ENCODE measurements around the gene ZNF791. TPM values are rescaled to one million over a fixed set of nuclear protein-coding genes. Genes with fewer than 3 reads are reported as not detected.
A peak's percentile ranks its signal among the peaks of the same experiment; 100 is the strongest.
"Not testable (repeated sequence)": the region's sequence is repeated elsewhere in the genome, so short reads cannot be mapped to it uniquely, and the experiment has no call there.

The ZNF791 gene
- total RNA-seq: 34.7 TPM
- polyA plus RNA-seq (ENCODE audit: insufficient read depth, low read depth, low replicate concordance): 6.5 TPM
- long read RNA-seq, donor 1, full-length matches to known transcripts: 4 of 4 reads
- long read RNA-seq, donor 1, partial matches to known transcripts: 0 of 4 reads
- long read RNA-seq, donor 1, other reads (novel, unspliced or antisense): 0 of 4 reads
- long read RNA-seq, donor 2, full-length matches to known transcripts: 4 of 4 reads
- long read RNA-seq, donor 2, partial matches to known transcripts: 0 of 4 reads
- long read RNA-seq, donor 2, other reads (novel, unspliced or antisense): 0 of 4 reads
- long read RNA-seq, donor 3, full-length matches to known transcripts: 4 of 2,357 reads
- long read RNA-seq, donor 3, partial matches to known transcripts: 2,353 of 2,357 reads
- long read RNA-seq, donor 3, other reads (novel, unspliced or antisense): 0 of 2,357 reads
- long read RNA-seq, donor 4: 0 reads
- long read RNA-seq, donor 5: 0 reads
- long read RNA-seq, donor 6, full-length matches to known transcripts: 1 of 3,520 reads
- long read RNA-seq, donor 6, partial matches to known transcripts: 3,519 of 3,520 reads
- long read RNA-seq, donor 6, other reads (novel, unspliced or antisense): 0 of 3,520 reads
- long read RNA-seq, donor 7, full-length matches to known transcripts: 8 of 15 reads
- long read RNA-seq, donor 7, partial matches to known transcripts: 0 of 15 reads
- long read RNA-seq, donor 7, other reads (novel, unspliced or antisense): 7 of 15 reads
- long read RNA-seq, donor 8, full-length matches to known transcripts: 2 of 1,715 reads
- long read RNA-seq, donor 8, partial matches to known transcripts: 1,713 of 1,715 reads
- long read RNA-seq, donor 8, other reads (novel, unspliced or antisense): 0 of 1,715 reads
- long read RNA-seq, donor 9, full-length matches to known transcripts: 1 of 20 reads
- long read RNA-seq, donor 9, partial matches to known transcripts: 19 of 20 reads
- long read RNA-seq, donor 9, other reads (novel, unspliced or antisense): 0 of 20 reads
- long read RNA-seq, donor 10, full-length matches to known transcripts: 5 of 2,634 reads
- long read RNA-seq, donor 10, partial matches to known transcripts: 2,629 of 2,634 reads
- long read RNA-seq, donor 10, other reads (novel, unspliced or antisense): 0 of 2,634 reads

- H3K9me3 ChIP-seq (ENCODE audit: control insufficient read depth in 2 of 3, insufficient read depth in 1 of 3, low read length in 3 of 3): no peaks in the 10 kb centered on the region
- no peaks in the 10 kb centered on the region for H3K27me3 ChIP-seq (ENCODE audit: control insufficient read depth, insufficient read depth, low read length)
- H3K4me1 ChIP-seq (ENCODE audit: control insufficient read depth in 2 of 3, insufficient read depth in 2 of 3, low read depth in 1 of 3, low read length in 3 of 3): peaks cover 0 to 9% (median 2%) of the 10 kb centered on the region in 3 donors
- DNase-seq: peak; percentile 98 to 99 (median 99)
- peak within 1 kb of the TSS; percentile 99 to 100 for H3K27ac ChIP-seq (ENCODE audit: low read depth in 2 of 2, low read length in 2 of 2)
- FAIRE-seq: peak; percentile 78
- intact Hi-C loops (cut with DNase I): no loop called here
- peak within 1 kb of the TSS; percentile 87 to 94 (median 92) for H3K9ac ChIP-seq (ENCODE audit: low read length in 3 of 3)
- peaks cover 0 to 10% (median 4%) of the 10 kb centered on the region in 3 donors for H3K36me3 ChIP-seq (ENCODE audit: control insufficient read depth in 2 of 3, insufficient read depth in 3 of 3, low read length in 3 of 3)
- H3K4me3 ChIP-seq (ENCODE audit: low read length in 3 of 3): peak within 1 kb of the TSS; percentile 83 to 100 (median 97)
- no peak for TF ChIP-seq CTCF (IDR thresholded peaks at IDR 0.05; ENCODE audit: borderline replicate concordance, extremely low read depth, insufficient read depth)
Measured at GRCh38 chr19:12610540-12611360, at the start of gene ZNF791, which contains the start of gene ZNF490. Gene ZNF791 (plus strand): TSS chr19:12610920. CDS start chr19:12611080, 160 bp downstream. Gene ZNF490 (minus strand): TSS chr19:12610813. CDS start chr19:12610680, 133 bp downstream.

- no peak overlapping the region for H3K9ac ChIP-seq (ENCODE audit: low read length in 3 of 3)
- peak; percentile 89 to 93 (median 92) for DNase-seq
- no peak overlapping the region for H3K27ac ChIP-seq (ENCODE audit: low read depth in 2 of 2, low read length in 2 of 2)
- no peaks in the 10 kb centered on the region for H3K36me3 ChIP-seq (ENCODE audit: control insufficient read depth in 2 of 3, insufficient read depth in 3 of 3, low read length in 3 of 3)
- intact Hi-C loops (cut with DNase I): no loop called here
- H3K4me1 ChIP-seq (ENCODE audit: control insufficient read depth in 2 of 3, insufficient read depth in 2 of 3, low read depth in 1 of 3, low read length in 3 of 3): no peaks in the 10 kb centered on the region
- H3K4me3 ChIP-seq (ENCODE audit: low read length in 3 of 3): no peak overlapping the region
- TF ChIP-seq CTCF (IDR thresholded peaks at IDR 0.05; ENCODE audit: borderline replicate concordance, extremely low read depth, insufficient read depth): peak; percentile 99
- FAIRE-seq: peak; percentile 90
- no peaks in the 10 kb centered on the region for H3K27me3 ChIP-seq (ENCODE audit: control insufficient read depth, insufficient read depth, low read length)
- no peaks in the 10 kb centered on the region for H3K9me3 ChIP-seq (ENCODE audit: control insufficient read depth in 2 of 3, insufficient read depth in 1 of 3, low read length in 3 of 3)
Measured at GRCh38 chr19:12564016-12564664, 46.6 kb upstream of the ZNF791 start.

GRCh38 chr19:12566380-12566779, 44.3 kb upstream of the ZNF791 start:
- DNase-seq; H3K4me3 ChIP-seq (ENCODE audit: low read length in 3 of 3); H3K36me3 ChIP-seq (ENCODE audit: control insufficient read depth in 2 of 3, insufficient read depth in 3 of 3, low read length in 3 of 3); intact Hi-C loops (cut with DNase I); FAIRE-seq; H3K27ac ChIP-seq (ENCODE audit: low read depth in 2 of 2, low read length in 2 of 2); H3K27me3 ChIP-seq (ENCODE audit: control insufficient read depth, insufficient read depth, low read length); H3K9ac ChIP-seq (ENCODE audit: low read length in 3 of 3); H3K4me1 ChIP-seq (ENCODE audit: control insufficient read depth in 2 of 3, insufficient read depth in 2 of 3, low read depth in 1 of 3, low read length in 3 of 3); H3K9me3 ChIP-seq (ENCODE audit: control insufficient read depth in 2 of 3, insufficient read depth in 1 of 3, low read length in 3 of 3): not testable (repeated sequence)

Data from kidney (tissue), 22 donors.